HepG2 (cell line): ENCODE measurements around the gene C11orf24. TPM values are rescaled to one million over a fixed set of nuclear protein-coding genes. Genes with fewer than 3 reads are reported as not detected.

Experiments
- CCDC6 ChIP-seq: sonication (generic); formaldehyde crosslinking; IDR thresholded peaks from 2 replicates; pipeline ENCODE4 v1.8.1; 2022; ENCODE audit warnings: mild to moderate bottlenecking, missing genetic modification reagents, moderate library complexity
- GATA4 ChIP-seq: sonication (generic); IDR thresholded peaks from 2 replicates; pipeline ENCODE4 v1.6.1; 2016; ENCODE audit warnings: antibody characterized with exemption, low read depth, borderline replicate concordance
- GMEB2 ChIP-seq: IDR thresholded peaks from 2 replicates; pipeline ENCODE4 v1.6.1; 2016; ENCODE audit warnings: missing biosample characterization, missing genetic modification reagents, low read depth
- NONO ChIP-seq, 2 experiments: fragments of 450-650 bp in 1 of 2; sonication (generic) in 1 of 2; formaldehyde crosslinking in 1 of 2; IDR thresholded peaks in 1 of 2; conservative IDR thresholded peaks in 1 of 2; 2 replicates each; pipeline versions ENCODE4 v1.6.1 to v1.8.0; 2017 to 2022; ENCODE audit warnings: mild to moderate bottlenecking in 1 of 2, missing genetic modification reagents in 1 of 2, moderate library complexity in 1 of 2
- TMF1 ChIP-seq: sonication (generic); formaldehyde crosslinking; IDR thresholded peaks from 2 replicates; pipeline ENCODE4 v1.8.1; 2022; ENCODE audit warnings: low read depth, missing genetic modification reagents
- ZBTB14 ChIP-seq: sonication (generic); formaldehyde crosslinking; IDR thresholded peaks from 2 replicates; pipeline ENCODE4 v1.4.0; 2020; ENCODE audit warnings: missing genetic modification reagents
- ZBTB43 ChIP-seq: sonication (generic); formaldehyde crosslinking; conservative IDR thresholded peaks from 2 replicates; pipeline ENCODE4 v1.4.0; 2020; ENCODE audit warnings: missing genetic modification reagents
- ZMYM4 ChIP-seq: sonication (generic); formaldehyde crosslinking; IDR thresholded peaks from 2 replicates; pipeline ENCODE4 v1.8.1; 2023; ENCODE audit warnings: mild to moderate bottlenecking, missing genetic modification reagents
- ZNF263 ChIP-seq: sonication (generic); formaldehyde crosslinking; IDR thresholded peaks from 2 replicates; pipeline ENCODE4 v1.4.0; 2020; ENCODE audit warnings: missing genetic modification reagents
- ZNF292 ChIP-seq: sonication (generic); formaldehyde crosslinking; IDR thresholded peaks from 2 replicates; pipeline ENCODE4 v1.8.1; 2022; ENCODE audit warnings: mild to moderate bottlenecking, low read depth, missing genetic modification reagents, borderline replicate concordance
- ZNF878 ChIP-seq: sonication (generic); formaldehyde crosslinking; IDR thresholded peaks from 2 replicates; pipeline ENCODE4 v1.8.1; 2023; ENCODE audit warnings: mild to moderate bottlenecking, missing genetic modification reagents, moderate library complexity
- ZSCAN9 ChIP-seq: IDR thresholded peaks from 2 replicates; pipeline ENCODE4 v1.6.1; 2016; ENCODE audit warnings: borderline replicate concordance
- polyA plus RNA-seq, 8 experiments: library from polyadenylated mRNA; depleted of rRNA in 3 of 8; stranded (reverse) in 7 of 8; unstranded in 1 of 8; fragments of >200 nt; fragmentation: Illumina TruSeq in 4 of 8; extraction: Trizol in 4 of 8; gene quantifications; 2 replicates each; pipeline versions ENCODE4 v1.2.1 to v1.2.3, GENCODE V29; 2011 to 2016; ENCODE audit warnings: low read depth in 4 of 8, missing spikeins in 1 of 8, mixed read lengths in 1 of 8; ENCODE audit not compliant: insufficient read depth in 1 of 8
- total RNA-seq, 5 experiments: library from RNA; depleted of rRNA; stranded (reverse); fragments of >200 nt; fragmentation: Illumina TruSeq; extraction: Trizol; gene quantifications; 2 replicates each; pipeline ENCODE4 v1.2.3, GENCODE V29; 2016; ENCODE audit warnings: low read depth in 1 of 5
- TF ChIP-seq, protein P1 (sequence below): sonication (generic); formaldehyde crosslinking; IDR thresholded peaks from 2 replicates; pipeline ENCODE4 v1.8.0; 2023; ENCODE audit warnings: mild to moderate bottlenecking, missing genetic modification reagents
- TF ChIP-seq, protein P2 (sequence below): sonication (generic); formaldehyde crosslinking; IDR thresholded peaks from 2 replicates; pipeline ENCODE4 v1.4.0; 2020; ENCODE audit warnings: mild to moderate bottlenecking, missing genetic modification reagents
- TF ChIP-seq, protein P3 (sequence below): sonication (generic); formaldehyde crosslinking; IDR thresholded peaks from 2 replicates; pipeline ENCODE4 v1.4.0; 2020; ENCODE audit warnings: missing genetic modification reagents
- TF ChIP-seq, protein P4 (sequence below): sonication (generic); formaldehyde crosslinking; IDR thresholded peaks from 2 replicates; pipeline ENCODE4 v1.5.0; 2020; ENCODE audit warnings: missing genetic modification reagents

C11orf24 gene
- total and polyA plus RNA-seq, 2 of the 13 experiments (the other 11 are each of a cell fraction or from before 2014, with no cell fraction given) = 52.9 to 55.5 TPM

DNA sequence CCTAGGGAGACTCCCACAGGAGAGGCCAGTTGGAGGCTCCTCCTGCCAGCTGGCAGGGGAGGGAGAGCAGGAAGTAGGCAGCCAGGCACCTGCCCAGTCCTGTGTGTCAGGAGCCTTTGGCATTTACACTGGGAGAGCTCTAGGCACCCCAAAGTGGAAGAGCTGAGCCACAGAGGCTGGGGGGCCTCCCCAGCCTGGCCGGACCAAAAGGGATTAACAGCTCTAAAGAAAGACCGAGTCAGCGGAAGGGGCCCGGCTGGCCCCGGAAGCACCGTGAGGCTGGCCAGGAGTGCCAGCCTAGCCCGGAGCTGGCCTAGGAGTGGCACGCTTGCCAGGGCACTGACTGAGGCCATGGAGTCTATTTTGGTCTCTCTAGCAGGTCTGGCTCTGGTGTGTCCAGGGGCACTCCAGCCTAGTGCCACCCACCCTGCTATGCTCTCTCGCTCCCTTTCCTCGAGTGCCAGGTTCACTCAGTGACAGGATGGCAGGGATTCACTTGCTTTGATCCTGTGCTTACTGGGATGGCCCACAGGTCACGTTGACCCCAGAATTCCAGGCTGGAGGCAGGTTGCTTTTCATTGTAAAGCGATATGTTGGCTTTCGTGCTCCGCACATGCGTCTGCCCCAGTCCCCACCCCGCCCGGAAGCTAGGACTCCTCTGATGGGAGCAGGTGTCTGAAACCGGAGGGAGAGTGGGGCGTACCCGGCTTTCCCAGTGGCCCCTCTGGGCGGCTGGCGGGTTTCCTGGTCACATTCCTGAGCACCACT is 55.4 kb downstream of the C11orf24 start (continued):
- TF ChIP-seq ZBTB14 (CRISPR knock-in tag) = no peak
- peak; percentile 47; the same call in 1 of the 2 replicates for TF ChIP-seq ZNF292 (CRISPR knock-in tag)
- no peak for TF ChIP-seq TMF1 (CRISPR knock-in tag)
- TF ChIP-seq GMEB2 (CRISPR knock-in tag) = no peak
- TF ChIP-seq, protein P1, sequence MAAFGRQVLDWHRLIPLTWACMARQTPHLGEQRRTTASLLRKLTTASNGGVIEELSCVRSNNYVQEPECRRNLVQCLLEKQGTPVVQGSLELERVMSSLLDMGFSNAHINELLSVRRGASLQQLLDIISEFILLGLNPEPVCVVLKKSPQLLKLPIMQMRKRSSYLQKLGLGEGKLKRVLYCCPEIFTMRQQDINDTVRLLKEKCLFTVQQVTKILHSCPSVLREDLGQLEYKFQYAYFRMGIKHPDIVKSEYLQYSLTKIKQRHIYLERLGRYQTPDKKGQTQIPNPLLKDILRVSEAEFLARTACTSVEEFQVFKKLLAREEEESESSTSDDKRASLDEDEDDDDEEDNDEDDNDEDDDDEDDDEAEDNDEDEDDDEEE = no peak
- TF ChIP-seq, protein P2, sequence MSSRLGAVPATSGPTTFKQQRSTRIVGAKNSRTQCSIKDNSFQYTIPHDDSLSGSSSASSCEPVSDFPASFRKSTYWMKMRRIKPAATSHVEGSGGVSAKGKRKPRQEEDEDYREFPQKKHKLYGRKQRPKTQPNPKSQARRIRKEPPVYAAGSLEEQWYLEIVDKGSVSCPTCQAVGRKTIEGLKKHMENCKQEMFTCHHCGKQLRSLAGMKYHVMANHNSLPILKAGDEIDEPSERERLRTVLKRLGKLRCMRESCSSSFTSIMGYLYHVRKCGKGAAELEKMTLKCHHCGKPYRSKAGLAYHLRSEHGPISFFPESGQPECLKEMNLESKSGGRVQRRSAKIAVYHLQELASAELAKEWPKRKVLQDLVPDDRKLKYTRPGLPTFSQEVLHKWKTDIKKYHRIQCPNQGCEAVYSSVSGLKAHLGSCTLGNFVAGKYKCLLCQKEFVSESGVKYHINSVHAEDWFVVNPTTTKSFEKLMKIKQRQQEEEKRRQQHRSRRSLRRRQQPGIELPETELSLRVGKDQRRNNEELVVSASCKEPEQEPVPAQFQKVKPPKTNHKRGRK (CRISPR knock-in tag) = no peak
- 0 out of 2 replicates have a peak, but pooled peaks have one; percentile 42 for TF ChIP-seq ZNF263 (CRISPR knock-in tag)
- TF ChIP-seq, protein P3, sequence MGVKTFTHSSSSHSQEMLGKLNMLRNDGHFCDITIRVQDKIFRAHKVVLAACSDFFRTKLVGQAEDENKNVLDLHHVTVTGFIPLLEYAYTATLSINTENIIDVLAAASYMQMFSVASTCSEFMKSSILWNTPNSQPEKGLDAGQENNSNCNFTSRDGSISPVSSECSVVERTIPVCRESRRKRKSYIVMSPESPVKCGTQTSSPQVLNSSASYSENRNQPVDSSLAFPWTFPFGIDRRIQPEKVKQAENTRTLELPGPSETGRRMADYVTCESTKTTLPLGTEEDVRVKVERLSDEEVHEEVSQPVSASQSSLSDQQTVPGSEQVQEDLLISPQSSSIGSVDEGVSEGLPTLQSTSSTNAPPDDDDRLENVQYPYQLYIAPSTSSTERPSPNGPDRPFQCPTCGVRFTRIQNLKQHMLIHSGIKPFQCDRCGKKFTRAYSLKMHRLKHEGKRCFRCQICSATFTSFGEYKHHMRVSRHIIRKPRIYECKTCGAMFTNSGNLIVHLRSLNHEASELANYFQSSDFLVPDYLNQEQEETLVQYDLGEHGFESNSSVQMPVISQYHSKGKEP (CRISPR knock-in tag) = no peak
- TF ChIP-seq NONO (IDR thresholded peaks at IDR 0.05) = no peak
- TF ChIP-seq NONO (CRISPR knock-in tag; conservative IDR thresholded peaks at IDR 0.05) = no peak
- TF ChIP-seq ZNF878 (CRISPR knock-in tag) = no peak
- TF ChIP-seq CCDC6 (CRISPR knock-in tag) = no peak
- no peak; the same call in 1 of the 2 replicates for TF ChIP-seq ZBTB43 (CRISPR knock-in tag)
- TF ChIP-seq ZMYM4 (CRISPR knock-in tag) = no peak; the same call in 1 of the 2 replicates
- TF ChIP-seq ZSCAN9 (CRISPR knock-in tag) = no peak
- TF ChIP-seq, protein P4, sequence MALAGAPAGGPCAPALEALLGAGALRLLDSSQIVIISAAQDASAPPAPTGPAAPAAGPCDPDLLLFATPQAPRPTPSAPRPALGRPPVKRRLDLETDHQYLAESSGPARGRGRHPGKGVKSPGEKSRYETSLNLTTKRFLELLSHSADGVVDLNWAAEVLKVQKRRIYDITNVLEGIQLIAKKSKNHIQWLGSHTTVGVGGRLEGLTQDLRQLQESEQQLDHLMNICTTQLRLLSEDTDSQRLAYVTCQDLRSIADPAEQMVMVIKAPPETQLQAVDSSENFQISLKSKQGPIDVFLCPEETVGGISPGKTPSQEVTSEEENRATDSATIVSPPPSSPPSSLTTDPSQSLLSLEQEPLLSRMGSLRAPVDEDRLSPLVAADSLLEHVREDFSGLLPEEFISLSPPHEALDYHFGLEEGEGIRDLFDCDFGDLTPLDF (CRISPR knock-in tag) = no peak
- no peak for TF ChIP-seq GATA4
